ENCODE measurements around the gene NPPC.

The NPPC gene

DNA sequence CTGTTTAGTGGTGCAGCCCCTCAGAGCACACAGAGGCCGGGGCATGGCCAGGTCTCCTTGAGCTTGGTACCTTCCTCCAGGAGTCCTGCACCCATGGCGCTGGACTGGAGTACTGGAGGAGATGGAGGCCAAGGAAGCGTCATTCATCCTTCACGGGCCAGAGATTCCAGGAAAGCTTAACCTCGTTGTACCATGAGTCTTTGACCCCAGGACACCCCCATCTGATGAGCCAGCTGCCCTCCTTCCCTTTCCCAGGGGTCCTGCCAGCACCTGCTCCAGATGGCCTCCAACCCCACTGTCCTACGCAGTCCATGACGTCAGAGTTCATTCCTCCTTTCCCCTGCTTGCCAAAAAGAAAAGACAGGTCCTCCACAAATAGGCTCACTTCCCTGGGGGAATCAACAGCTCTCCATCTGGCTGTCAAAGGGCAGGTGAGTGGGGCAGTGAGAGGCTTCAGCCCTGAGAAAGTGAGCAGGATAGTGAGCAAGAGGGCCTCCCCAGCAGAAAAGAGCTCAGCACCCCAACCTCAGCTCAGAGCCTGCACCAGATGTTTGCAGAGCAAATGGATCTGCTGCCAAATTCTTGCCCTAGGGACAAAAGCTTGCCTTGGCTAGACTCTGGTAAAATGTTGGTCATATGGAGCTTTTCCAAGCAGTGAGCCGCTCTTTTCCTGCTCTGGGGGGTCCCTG is 4.5 kb upstream of the NPPC start:
- no peak for DNase-seq (ENCODE audit: extremely low read depth, insufficient read length)

DNA sequence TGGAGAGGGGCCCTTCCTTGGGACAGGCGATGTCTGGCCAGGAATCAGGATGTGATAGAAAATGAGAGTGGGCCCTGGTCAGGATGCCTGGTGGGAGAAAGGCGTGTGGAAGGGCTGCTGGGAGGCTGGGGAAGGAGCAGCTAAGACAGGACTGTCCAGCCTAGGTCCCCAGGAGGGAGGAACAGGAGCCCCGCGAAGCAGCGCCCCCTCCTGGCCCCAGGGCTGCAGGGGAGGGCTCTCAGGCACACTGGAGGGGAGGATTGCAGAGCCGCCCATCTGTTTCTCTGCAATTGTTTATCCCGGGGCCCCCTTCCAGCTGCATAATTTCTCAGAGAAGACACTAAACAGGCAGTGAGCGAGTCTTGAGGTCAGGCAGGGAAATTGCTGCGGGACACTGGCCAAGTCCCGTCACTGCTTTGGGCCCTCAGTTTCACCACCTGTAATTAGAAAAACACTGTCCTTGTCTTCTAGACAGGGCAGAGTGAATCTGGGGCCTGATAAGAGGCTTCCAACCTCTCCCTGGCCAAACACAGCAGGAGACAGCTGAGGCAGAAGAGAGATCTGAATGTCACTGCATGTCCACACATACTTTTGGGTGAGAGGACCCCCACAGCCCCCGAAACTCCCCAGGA is 3.9 kb upstream of the NPPC start:
- TF ChIP-seq, protein P1, sequence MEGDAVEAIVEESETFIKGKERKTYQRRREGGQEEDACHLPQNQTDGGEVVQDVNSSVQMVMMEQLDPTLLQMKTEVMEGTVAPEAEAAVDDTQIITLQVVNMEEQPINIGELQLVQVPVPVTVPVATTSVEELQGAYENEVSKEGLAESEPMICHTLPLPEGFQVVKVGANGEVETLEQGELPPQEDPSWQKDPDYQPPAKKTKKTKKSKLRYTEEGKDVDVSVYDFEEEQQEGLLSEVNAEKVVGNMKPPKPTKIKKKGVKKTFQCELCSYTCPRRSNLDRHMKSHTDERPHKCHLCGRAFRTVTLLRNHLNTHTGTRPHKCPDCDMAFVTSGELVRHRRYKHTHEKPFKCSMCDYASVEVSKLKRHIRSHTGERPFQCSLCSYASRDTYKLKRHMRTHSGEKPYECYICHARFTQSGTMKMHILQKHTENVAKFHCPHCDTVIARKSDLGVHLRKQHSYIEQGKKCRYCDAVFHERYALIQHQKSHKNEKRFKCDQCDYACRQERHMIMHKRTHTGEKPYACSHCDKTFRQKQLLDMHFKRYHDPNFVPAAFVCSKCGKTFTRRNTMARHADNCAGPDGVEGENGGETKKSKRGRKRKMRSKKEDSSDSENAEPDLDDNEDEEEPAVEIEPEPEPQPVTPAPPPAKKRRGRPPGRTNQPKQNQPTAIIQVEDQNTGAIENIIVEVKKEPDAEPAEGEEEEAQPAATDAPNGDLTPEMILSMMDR (IDR thresholded peaks at IDR 0.05; ENCODE audit: insufficient read depth, low read length, poor library complexity, severe bottlenecking), result peak; percentile 73
- no peaks in the 10 kb centered on the region; the same call in none of the 2 replicates for H3K27me3 ChIP-seq (replicated peaks; ENCODE audit: control insufficient read depth, insufficient read depth, low read length)

More for the DNA sequence above, 4.5 kb upstream of the NPPC start:
- H3K36me3 ChIP-seq (ENCODE audit: control insufficient read depth, insufficient read depth, low read length), result no peaks in the 10 kb centered on the region
- no peak overlapping the region for H3K4me3 ChIP-seq (replicated peaks; ENCODE audit: low read depth, low read length)
- TF ChIP-seq, protein P1 (IDR thresholded peaks at IDR 0.05; ENCODE audit: insufficient read depth, low read length, poor library complexity, severe bottlenecking), result no peak
- no peaks in the 10 kb centered on the region; the same call in none of the 2 replicates for H3K27me3 ChIP-seq (replicated peaks; ENCODE audit: control insufficient read depth, insufficient read depth, low read length)

DNA sequence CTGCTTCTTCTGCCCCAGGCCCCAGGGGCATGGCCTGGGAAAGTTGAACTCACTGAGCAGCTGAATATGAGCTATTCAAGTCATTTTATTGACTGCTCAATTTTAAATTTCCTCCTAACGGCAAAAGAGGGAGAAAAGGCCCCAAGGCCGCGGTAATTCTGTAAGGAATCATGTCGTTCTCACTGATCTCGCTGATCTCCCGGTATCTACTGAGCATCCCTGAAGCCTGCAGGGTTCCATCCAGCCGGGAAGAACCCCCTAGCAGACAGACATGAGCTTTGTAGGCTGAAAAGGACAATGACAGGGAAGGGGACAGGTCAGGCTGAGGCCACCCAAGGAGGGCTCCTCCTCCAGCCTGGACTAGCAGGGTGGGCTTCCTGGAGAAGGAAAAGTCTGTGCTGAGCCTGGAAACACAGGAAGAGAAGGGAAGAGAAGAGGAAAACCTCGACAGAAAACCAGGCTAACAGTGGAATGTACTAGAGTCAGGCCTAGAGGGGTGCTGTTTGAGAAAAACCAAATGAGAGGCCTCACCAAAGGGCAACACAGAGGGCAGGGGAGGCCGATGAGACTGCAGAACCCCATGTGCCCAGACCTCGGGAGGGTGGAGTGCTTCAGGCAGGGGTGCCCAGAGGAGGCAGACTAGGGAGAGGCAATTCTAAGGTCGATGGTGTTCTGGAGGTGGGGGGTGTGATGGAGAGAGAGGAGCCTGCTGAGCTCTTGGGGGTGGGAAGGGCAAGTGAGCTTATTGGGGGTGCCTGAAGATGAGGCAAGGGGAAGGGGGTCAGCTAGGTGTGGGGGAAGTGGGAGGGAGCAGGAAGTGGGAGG is 2.9 kb upstream of the NPPC start:
- TF ChIP-seq, protein P1 (IDR thresholded peaks at IDR 0.05; ENCODE audit: insufficient read depth, low read length, poor library complexity, severe bottlenecking), result no peak
- H3K4me3 ChIP-seq (replicated peaks; ENCODE audit: low read depth, low read length), result no peak overlapping the region
- H3K36me3 ChIP-seq (ENCODE audit: control insufficient read depth, insufficient read depth, low read length), result no peaks in the 10 kb centered on the region
- no peaks in the 10 kb centered on the region; the same call in none of the 2 replicates for H3K27me3 ChIP-seq (replicated peaks; ENCODE audit: control insufficient read depth, insufficient read depth, low read length)
- DNase-seq (ENCODE audit: extremely low read depth, insufficient read length), result no peak

More for the DNA sequence above, 3.9 kb upstream of the NPPC start:
- H3K36me3 ChIP-seq (ENCODE audit: control insufficient read depth, insufficient read depth, low read length), result no peaks in the 10 kb centered on the region
- peak; percentile 34 for DNase-seq (ENCODE audit: extremely low read depth, insufficient read length)
- H3K4me3 ChIP-seq (replicated peaks; ENCODE audit: low read depth, low read length), result no peak overlapping the region

DNA sequence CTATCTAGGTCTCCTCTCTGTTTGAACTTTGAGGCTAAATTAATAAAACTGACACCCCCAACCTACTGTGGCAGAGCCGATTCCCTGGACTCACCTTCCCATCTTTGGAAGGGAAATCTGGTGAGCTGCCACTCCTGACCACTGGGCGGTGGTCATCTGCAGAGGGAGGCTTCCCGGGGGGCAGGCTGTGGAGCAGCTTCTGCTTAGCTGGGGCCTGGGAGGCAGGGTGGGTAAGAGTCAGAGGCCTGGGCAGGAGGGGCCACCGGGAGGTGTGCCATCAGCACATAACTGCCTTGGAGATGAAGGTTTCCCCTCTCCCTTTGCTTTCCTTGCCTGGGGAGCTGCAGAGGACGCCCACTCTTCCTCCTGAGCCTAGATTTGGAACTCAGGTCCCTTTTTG is 2.3 kb upstream of the NPPC start:
- no peak for DNase-seq (ENCODE audit: extremely low read depth, insufficient read length)
- no peaks in the 10 kb centered on the region; the same call in none of the 2 replicates for H3K27me3 ChIP-seq (replicated peaks; ENCODE audit: control insufficient read depth, insufficient read depth, low read length)

DNA sequence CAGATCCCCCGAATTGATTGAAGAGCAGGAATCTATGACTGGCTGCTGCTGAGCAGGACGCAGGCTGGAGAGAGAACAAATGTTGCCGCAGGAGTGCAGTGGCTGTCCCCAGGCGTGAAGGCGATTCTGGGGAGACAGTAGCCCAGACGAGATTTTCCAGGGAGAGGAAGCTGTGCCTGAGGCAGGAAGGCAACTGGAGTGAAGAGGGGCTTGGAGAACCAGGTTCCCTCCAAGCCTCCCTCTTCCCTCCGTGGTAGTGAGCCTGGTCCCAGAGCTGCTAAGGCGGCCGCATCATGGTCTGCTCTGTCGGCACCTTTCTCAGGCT is 1.3 kb upstream of the NPPC start:
- Histone ChIP-seq H3K27me3 (replicated peaks; ENCODE audit: control insufficient read depth, insufficient read depth, low read length) (no peaks in the 10 kb centered on the region; the same call in none of the 2 replicates), H3K4me3 (replicated peaks; ENCODE audit: low read depth, low read length) (no peak overlapping the region), H3K36me3 (ENCODE audit: control insufficient read depth, insufficient read depth, low read length) (no peaks in the 10 kb centered on the region)
- TF ChIP-seq, protein P1 (IDR thresholded peaks at IDR 0.05; ENCODE audit: insufficient read depth, low read length, poor library complexity, severe bottlenecking), result no peak
- no peak for DNase-seq (ENCODE audit: extremely low read depth, insufficient read length)

More for the DNA sequence above, 2.3 kb upstream of the NPPC start:
- Histone ChIP-seq H3K4me3 (replicated peaks; ENCODE audit: low read depth, low read length) (no peak overlapping the region), H3K36me3 (ENCODE audit: control insufficient read depth, insufficient read depth, low read length) (no peaks in the 10 kb centered on the region)
- TF ChIP-seq, protein P1 (IDR thresholded peaks at IDR 0.05; ENCODE audit: insufficient read depth, low read length, poor library complexity, severe bottlenecking), result no peak

Measured in GM06990 (cell line).